GM12878 (cell line): ENCODE data around the gene SEC61A1. TPM values are rescaled to one million over a fixed set of nuclear protein-coding genes. Genes with fewer than 3 reads are reported as not detected.

Experiments used
- ATAC-seq: fragments of 200-7000 bp; cut with Tn5 transposase; 3 replicates; pipeline ENCODE4 v1.9.1; 2020; ENCODE audit warnings: mild to moderate bottlenecking, moderate library complexity
- BruUV-seq: library from RNA; stranded (reverse); fragments of 400-500 nt; replicated peaks from 2 replicates; lab custom pipeline; 2021; lab: Mats Ljungman, UMichigan
- CTCF ChIA-PET: fragments of 300-600 bp; sonication (Branson Sonifier 250); formaldehyde crosslinking; extraction: SDS; loops from one replicate; lab custom pipeline; 2021; ENCODE audit warnings: inconsistent platforms; lab: Yijun Ruan, JAX
- POLR2A ChIA-PET: fragments of 350-600 bp; formaldehyde crosslinking; extraction: SDS; loops from one replicate; lab custom pipeline; 2021; ENCODE audit warnings: inconsistent platforms; lab: Charles Lee
- RAD21 ChIA-PET: fragments of 300-600 bp; sonication (Branson Sonifier 250); formaldehyde crosslinking; loops from one replicate; lab custom pipeline; 2023; ENCODE audit warnings: antibody characterized with exemption; ENCODE audit not compliant: unreplicated experiment; lab: Charles Lee
- SMC1A ChIA-PET: fragments of 300-600 bp; sonication (Branson Sonifier 250); formaldehyde crosslinking; loops from one replicate; lab custom pipeline; 2023; ENCODE audit not compliant: unreplicated experiment, uncharacterized antibody; lab: Charles Lee
- DNase-seq: peaks from one replicate; pipeline ENCODE4 v3.0.0-alpha.2; 2011; ENCODE audit warnings: low read depth, low spot score
- FAIRE-seq: peaks from 3 replicates; lab custom pipeline; 2011; peaks lifted over from hg19 to GRCh38; lab: Jason Lieb, UNC
- H2AFZ ChIP-seq: 2 replicates; pipeline ENCODE4 v1.6.0; 2011; ENCODE audit warnings: low read depth, low read length, control low read depth; ENCODE audit not compliant: control insufficient read depth
- H3K27ac ChIP-seq: 2 replicates; pipeline ENCODE4 v1.5.1; 2011; ENCODE audit warnings: control low read depth; ENCODE audit not compliant: control insufficient read depth, insufficient read depth
- H3K27me3 ChIP-seq, 2 experiments: replicated peaks in 1 of 2; 2 replicates each; pipeline versions ENCODE4 v1.6.0 to v1.6.1; 2011; ENCODE audit warnings: low read length in 1 of 2; ENCODE audit not compliant: control insufficient read depth in 2 of 2, insufficient read depth in 2 of 2
- H3K36me3 ChIP-seq, 2 experiments: 2 replicates each; pipeline ENCODE4 v1.5.1; 2011; ENCODE audit warnings: low read length in 1 of 2; ENCODE audit not compliant: control insufficient read depth in 2 of 2, insufficient read depth in 2 of 2
- H3K4me1 ChIP-seq: 2 replicates; pipeline ENCODE4 v1.6.1; 2011; ENCODE audit warnings: mild to moderate bottlenecking, low read length, moderate library complexity, mixed read lengths; ENCODE audit not compliant: control insufficient read depth, insufficient read depth
- H3K4me2 ChIP-seq: 2 replicates; pipeline ENCODE4 v1.6.0; 2011; ENCODE audit warnings: control low read depth; ENCODE audit not compliant: control insufficient read depth, insufficient read depth
- H3K4me3 ChIP-seq: fragments of 200-600 bp; sonication (generic); 2 replicates; pipeline ENCODE4 v1.5.1; 2016
- H3K79me2 ChIP-seq: 2 replicates; pipeline ENCODE4 v1.6.0; 2011; ENCODE audit warnings: low read length; ENCODE audit not compliant: control insufficient read depth, insufficient read depth
- H3K9ac ChIP-seq: 2 replicates; pipeline ENCODE4 v1.8.0; 2011; ENCODE audit warnings: low read length, control low read depth, mixed read lengths; ENCODE audit not compliant: control insufficient read depth, insufficient read depth
- H3K9me3 ChIP-seq: replicated peaks from 3 replicates; pipeline ENCODE4 v1.5.1; 2011; ENCODE audit warnings: mild to moderate bottlenecking, low read length; ENCODE audit not compliant: control insufficient read depth, insufficient read depth
- H4K20me1 ChIP-seq: 2 replicates; pipeline ENCODE4 v1.6.0; 2011; ENCODE audit not compliant: control insufficient read depth, insufficient read depth
- CREM ChIP-seq: IDR thresholded peaks from 2 replicates; pipeline ENCODE4 v1.6.1; 2014; ENCODE audit warnings: antibody characterized with exemption, low read depth
- E2F4 ChIP-seq: IDR thresholded peaks from 2 replicates; pipeline ENCODE4 v1.6.1; 2012; ENCODE audit warnings: low read depth, low read length, improper control_type of control experiment
- ESRRA ChIP-seq: IDR thresholded peaks from 2 replicates; pipeline ENCODE4 v1.6.1; 2012; ENCODE audit warnings: mild to moderate bottlenecking, low read length, improper control_type of control experiment
- FOS ChIP-seq: IDR thresholded peaks from 3 replicates; pipeline ENCODE4 v1.6.1; 2011; ENCODE audit warnings: borderline replicate concordance; ENCODE audit not compliant: insufficient read length; ENCODE audit errors: extremely low read depth
- IKZF1 ChIP-seq: fragments of 450-650 bp; conservative IDR thresholded peaks from 2 replicates; pipeline ENCODE4 v1.6.1; 2017; ENCODE audit warnings: antibody characterized with exemption, mild to moderate bottlenecking
- IRF3 ChIP-seq: fragments of 450-650 bp; IDR thresholded peaks from 2 replicates; pipeline ENCODE4 v1.6.1; 2014; ENCODE audit warnings: mild to moderate bottlenecking
- JUNB ChIP-seq: IDR thresholded peaks from 2 replicates; pipeline ENCODE4 v1.6.1; 2016; ENCODE audit warnings: antibody characterized with exemption, mild to moderate bottlenecking
- LARP7 ChIP-seq: fragments of 450-650 bp; IDR thresholded peaks from 2 replicates; pipeline ENCODE4 v1.6.1; 2017; ENCODE audit warnings: mild to moderate bottlenecking
- MTA3 ChIP-seq: IDR thresholded peaks from 2 replicates; pipeline ENCODE4 v1.6.1; 2012; ENCODE audit warnings: low read length, inconsistent platforms, borderline replicate concordance
- POLR2AphosphoS5 ChIP-seq: IDR thresholded peaks from 2 replicates; pipeline ENCODE4 v1.6.1; 2011; ENCODE audit warnings: mild to moderate bottlenecking, low read length, inconsistent platforms
- RAD21 ChIP-seq: IDR thresholded peaks from 2 replicates; pipeline ENCODE4 v1.6.1; 2011; ENCODE audit warnings: mild to moderate bottlenecking, low read depth, low read length, moderate library complexity; ENCODE audit not compliant: insufficient read depth
- RAD51 ChIP-seq: fragments of 450-650 bp; IDR thresholded peaks from 2 replicates; pipeline ENCODE4 v1.6.1; 2016; ENCODE audit warnings: moderate library complexity, mild to moderate bottlenecking, inconsistent platforms
- RUNX3 ChIP-seq: IDR thresholded peaks from 2 replicates; pipeline ENCODE4 v1.6.1; 2012; ENCODE audit warnings: low read length, inconsistent platforms
- SKIL ChIP-seq: fragments of 450-650 bp; IDR thresholded peaks from 2 replicates; pipeline ENCODE4 v1.6.1; 2017; ENCODE audit warnings: mild to moderate bottlenecking, low read depth, inconsistent platforms; ENCODE audit not compliant: poor library complexity, severe bottlenecking
- SRF ChIP-seq, 2 experiments: IDR thresholded peaks; 2 replicates each; pipeline ENCODE4 v1.6.1; 2011; ENCODE audit warnings: low read depth in 2 of 2, low read length in 2 of 2, mild to moderate bottlenecking in 1 of 2, moderate library complexity in 1 of 2
- SUPT20H ChIP-seq: IDR thresholded peaks from 2 replicates; pipeline ENCODE4 v1.6.1; 2011; ENCODE audit warnings: low read depth, mild to moderate bottlenecking, low read length, moderate library complexity, borderline replicate concordance; ENCODE audit not compliant: control insufficient read depth
- YY1 ChIP-seq: IDR thresholded peaks from 2 replicates; pipeline ENCODE4 v1.6.1; 2011; ENCODE audit warnings: low read depth, mild to moderate bottlenecking, low read length
- ZBED1 ChIP-seq: IDR thresholded peaks from 2 replicates; pipeline ENCODE4 v1.6.1; 2016; ENCODE audit warnings: borderline replicate concordance
- WGBS: methylation state at CpG from one replicate; pipeline ENCODE4 v1.1.6; 2016; ENCODE audit warnings: low lambda C conversion rate; ENCODE audit not compliant: insufficient replicate concordance, insufficient coverage; ENCODE audit errors: missing lambda C conversion rate; 5-methylcytosine and 5-hydroxymethylcytosine counted together
- in situ Hi-C: fragments of 300-500 bp; cut with MboI; formaldehyde crosslinking; loops from 9 replicates; pipeline ENCODE4 v1.14.3; 2018; ENCODE audit warnings: mixed read lengths
- intact Hi-C: fragments of 100-400 bp; cut with micrococcal nuclease; formaldehyde crosslinking; loops from one replicate; pipeline ENCODE4 v1.14.2; 2022; ENCODE audit not compliant: unreplicated experiment
- polyA plus RNA-seq, 11 experiments: library from polyadenylated mRNA; depleted of rRNA in 4 of 11; unstranded in 6 of 11; stranded (reverse) in 5 of 11; fragments of >200 nt; fragmentation: Nextera tagmentation in 4 of 11; fragmentation: Illumina TruSeq in 1 of 11; extraction: Ambion mirVana in 4 of 11; extraction: Trizol in 1 of 11; gene quantifications; 1 replicate in 1 of 11; 2 replicates in 10 of 11; pipeline versions ENCODE4 v1.2.1 to v1.2.3, GENCODE V29; 2011 to 2016; ENCODE audit warnings: inconsistent platforms in 2 of 11, missing spikeins in 2 of 11, low read depth in 1 of 11
- total RNA-seq, 4 experiments: library from RNA; depleted of rRNA in 3 of 4; stranded (reverse); fragments of >200 nt in 3 of 4; fragmentation: Illumina TruSeq in 1 of 4; extraction: Trizol in 1 of 4; gene quantifications; 2 replicates each; pipeline versions ENCODE4 v1.2.1 to v1.2.3, GENCODE V29; 2013 to 2021

SEC61A1 gene
- total and polyA plus RNA-seq, 10 of the 15 experiments (the other 5 are each of a cell fraction or from before 2014, with no cell fraction given) = 5.2 to 265 (median 142) TPM

DNA sequence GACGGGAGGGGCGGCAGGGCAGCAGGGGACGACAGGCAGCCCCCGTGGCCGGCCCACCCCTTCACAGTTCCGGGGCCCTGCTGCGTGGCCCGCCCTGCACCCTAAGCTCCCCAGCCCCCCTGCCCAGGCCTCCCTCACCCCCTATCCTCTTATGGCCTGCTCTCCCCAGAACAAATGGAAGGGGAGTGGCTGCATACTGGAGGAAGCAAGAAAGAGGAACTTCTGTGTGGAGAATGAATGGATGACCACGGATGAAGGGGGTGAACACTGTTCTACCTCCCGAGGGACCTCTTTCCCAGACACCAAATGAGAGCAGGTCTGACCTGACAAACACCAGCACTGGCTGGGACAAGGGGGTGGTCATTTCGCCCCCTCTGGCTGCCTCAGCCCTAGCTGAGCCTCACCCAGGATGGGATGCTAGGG is 25.0 kb downstream of the SEC61A1 start:
- DNase-seq (no peak), FAIRE-seq (no peak), ATAC-seq (no peak)
- no peak overlapping the region for H3K27ac ChIP-seq
- POLR2A ChIA-PET = no interaction called here
- H3K9me3 ChIP-seq = no peaks in the 10 kb centered on the region
- no peaks in the 10 kb centered on the region for H3K79me2 ChIP-seq
- RAD21 ChIA-PET = no interaction called here
- in situ Hi-C loops = loop anchor here (25.0 kb wide), 1 partner anchor 535 kb away; no protein-coding TSS in a partner anchor
- TF ChIP-seq RAD21 (no peak), LARP7 (no peak), IKZF1 (no peak), RUNX3 (no peak), IRF3 (no peak), SKIL (no peak), CREM (no peak), SUPT20H (no peak), FOS (no peak), POLR2AphosphoS5 (no peak), YY1 (no peak), RAD51 (no peak), E2F4 (no peak), MTA3 (no peak), JUNB (no peak), SRF (IDR thresholded peaks at IDR 0.05; ENCODE audit: low read depth in 2 of 2, low read length in 2 of 2) (no peak), ESRRA (no peak), ZBED1 (no peak)
- H3K4me3 ChIP-seq = no peak overlapping the region
- no peak overlapping the region for H3K9ac ChIP-seq
- H3K4me1 ChIP-seq = peaks cover 4% of the 10 kb centered on the region
- H3K4me2 ChIP-seq = peak overlapping the region; percentile 75; the same call in 1 of the 2 replicates
- no peaks in the 10 kb centered on the region for H3K27me3 ChIP-seq
- peaks cover 12 to 15% of the 10 kb centered on the region in 2 experiments; a peak in 3 of 4 replicates for H3K36me3 ChIP-seq
- CTCF ChIA-PET = no interaction called here
- BruUV-seq = no TSS peak
- H4K20me1 ChIP-seq = no peaks in the 10 kb centered on the region
- H2AFZ ChIP-seq = no peak overlapping the region
- SMC1A ChIA-PET = no interaction called here
- 18% methylated on average over 9 of the region's 11 CpGs for WGBS
- intact Hi-C loops = no loop called here
